A673 (cell line): ENCODE results near the gene SCN4B. TPM values are rescaled to one million over a fixed set of nuclear protein-coding genes. Genes with fewer than 3 reads are reported as not detected.

Experiments used
- BruUV-seq: library from RNA; stranded (reverse); fragments of 400-500 nt; replicated peaks from 2 replicates; lab custom pipeline; 2021; lab: Mats Ljungman, UMichigan
- CTCF ChIA-PET: fragments of 300-600 bp; sonication (Branson Sonifier 250); formaldehyde crosslinking; loops from one replicate; lab custom pipeline; 2022; ENCODE audit warnings: antibody characterized with exemption; lab: Charles Lee
- POLR2A ChIA-PET: fragments of 300-600 bp; sonication (Branson Sonifier 250); formaldehyde crosslinking; loops from one replicate; lab custom pipeline; 2022; ENCODE audit warnings: antibody characterized with exemption; ENCODE audit not compliant: low non-redundant PET; lab: Charles Lee
- DNase-seq: peaks from one replicate; pipeline ENCODE4 v3.0.0-alpha.2; 2015; ENCODE audit warnings: low spot score
- H3K27ac ChIP-seq: fragments of 200-600 bp; sonication (generic); 2 replicates; pipeline ENCODE4 v1.5.1; 2016; ENCODE audit warnings: mixed run types, low read depth, mild to moderate bottlenecking, mixed read lengths, antibody characterized with exemption, low read length; ENCODE audit not compliant: poor library complexity, severe bottlenecking
- H3K27me3 ChIP-seq: fragments of 200-600 bp; sonication (generic); replicated peaks from 2 replicates; pipeline ENCODE4 v1.6.1; 2017; ENCODE audit warnings: mixed run types, low read depth, mild to moderate bottlenecking, mixed read lengths, antibody characterized with exemption, low read length; ENCODE audit not compliant: insufficient read depth, poor library complexity
- H3K36me3 ChIP-seq: fragments of 200-600 bp; sonication (generic); 2 replicates; pipeline ENCODE4 v1.6.1; 2016; ENCODE audit warnings: mixed run types, mild to moderate bottlenecking, mixed read lengths, antibody characterized with exemption, low read length; ENCODE audit not compliant: insufficient read depth, poor library complexity, severe bottlenecking
- H3K4me1 ChIP-seq: fragments of 200-600 bp; sonication (generic); 2 replicates; pipeline ENCODE4 v1.6.1; 2017; ENCODE audit warnings: mixed run types, mild to moderate bottlenecking, mixed read lengths, antibody characterized with exemption, low read length; ENCODE audit not compliant: insufficient read depth, poor library complexity, severe bottlenecking
- H3K4me3 ChIP-seq: fragments of 200-600 bp; sonication (generic); 2 replicates; pipeline ENCODE4 v1.5.1; 2016; ENCODE audit warnings: low read depth, mixed run types, mild to moderate bottlenecking, mixed read lengths, low read length; ENCODE audit not compliant: poor library complexity, severe bottlenecking
- H3K9me3 ChIP-seq: fragments of 200-600 bp; sonication (generic); 2 replicates; pipeline ENCODE4 v1.6.1; 2016; ENCODE audit warnings: mixed run types, low read depth, mild to moderate bottlenecking, mixed read lengths, antibody characterized with exemption, low read length; ENCODE audit not compliant: poor library complexity, severe bottlenecking
- CTCF ChIP-seq: fragments of 300-800, 200-600 bp; sonication (generic); conservative IDR thresholded peaks from 2 replicates; pipeline ENCODE4 v1.5.1; 2017; ENCODE audit warnings: low read depth, mild to moderate bottlenecking, antibody characterized with exemption, low read length, moderate library complexity, mixed read lengths
- EZH2 ChIP-seq: fragments of 200-600 bp; sonication (generic); IDR thresholded peaks from 2 replicates; pipeline ENCODE4 v1.6.1; 2017; ENCODE audit warnings: borderline replicate concordance, low read depth, mild to moderate bottlenecking, mixed read lengths, antibody characterized with exemption, low read length; ENCODE audit not compliant: poor library complexity, severe bottlenecking
- intact Hi-C: fragments of 100-400 bp; cut with micrococcal nuclease; formaldehyde crosslinking; loops from one replicate; pipeline ENCODE4 v1.10.0; 2022; ENCODE audit not compliant: unreplicated experiment
- total RNA-seq: library from RNA; stranded (reverse); gene quantifications from 2 replicates; pipeline ENCODE4 v1.2.3, GENCODE V29; 2021

SCN4B gene
- total RNA-seq, 1 experiment from 2014 or later = 1.8 TPM

DNA sequence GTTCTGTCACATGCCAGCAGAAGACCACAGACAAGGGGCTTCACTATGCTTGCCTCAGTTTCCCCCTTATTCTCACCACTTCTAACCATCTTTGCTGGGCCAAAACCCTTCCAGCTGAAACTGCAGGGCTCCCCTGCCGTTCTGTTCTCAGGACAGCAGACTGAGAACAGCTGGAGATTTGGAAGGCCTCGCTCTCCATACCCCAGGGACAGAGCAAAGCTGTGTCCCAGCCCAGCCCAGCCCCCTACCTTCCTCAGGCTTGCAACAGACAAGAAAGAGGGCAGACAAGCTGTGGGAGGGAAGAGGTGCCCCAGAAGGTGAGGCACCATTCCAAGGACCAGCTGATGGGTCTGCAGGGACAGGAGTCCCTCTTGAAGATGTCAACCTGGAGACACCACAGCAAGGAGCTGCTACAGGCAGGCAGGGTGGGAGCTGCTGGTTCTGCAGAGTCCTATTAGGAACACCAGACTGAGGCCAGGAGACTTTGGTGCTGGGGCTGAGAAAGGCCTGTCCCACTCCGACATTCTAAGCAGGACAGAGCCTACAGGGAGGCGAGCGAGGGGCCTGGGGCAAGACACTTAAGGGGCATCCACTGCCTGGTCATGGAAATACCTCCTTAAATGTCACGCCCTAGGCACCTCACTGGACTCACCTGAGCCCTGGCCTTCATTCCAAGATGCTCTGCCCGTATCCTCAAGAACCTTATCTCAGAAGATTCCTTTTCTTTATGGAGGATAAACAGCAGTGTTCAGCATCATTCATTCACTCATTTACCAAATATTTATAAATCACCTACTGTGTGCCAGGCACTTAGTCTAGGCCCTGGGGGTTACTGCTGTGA is 16.9 kb upstream of the SCN4B start:
- Histone ChIP-seq H3K4me1 (no peaks in the 10 kb centered on the region), H3K27ac (no peak overlapping the region), H3K4me3 (no peak overlapping the region), H3K36me3 (no peaks in the 10 kb centered on the region), H3K27me3 (no peaks in the 10 kb centered on the region), H3K9me3 (no peaks in the 10 kb centered on the region)
- DNase-seq = no peak
- intact Hi-C loops = no loop called here
- no TSS peak for BruUV-seq
- ChIA-PET CTCF (interaction anchor here (0.6 to 0.7 kb wide), 2 partner anchors 33 to 180 kb away, joined by 3 to 10 read pairs; no protein-coding TSS in a partner anchor), POLR2A (no interaction called here)
- no peak for TF ChIP-seq CTCF
- no peak for TF ChIP-seq EZH2

DNA sequence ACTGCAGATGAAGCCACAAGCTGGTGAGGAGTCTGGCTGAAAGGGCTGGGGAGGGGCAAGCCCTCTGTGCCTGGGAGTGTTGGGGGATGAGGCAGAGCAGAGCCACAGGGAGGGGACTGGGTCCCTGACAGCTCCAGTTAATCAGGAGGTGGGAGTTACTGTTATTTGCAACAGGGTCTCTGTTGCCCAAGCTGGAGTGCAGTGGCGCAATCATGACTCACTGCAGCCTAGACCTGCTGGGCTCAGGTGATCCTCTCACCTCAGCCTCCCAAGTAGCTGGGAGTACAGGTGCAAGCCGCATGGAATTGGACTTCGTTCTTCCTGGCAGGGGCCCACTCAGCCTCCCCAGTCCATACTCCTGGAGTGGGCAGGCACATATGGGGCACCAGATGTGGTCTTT is 16.1 kb upstream of the SCN4B start:
- no TSS peak for BruUV-seq
- Histone ChIP-seq H3K36me3 (no peaks in the 10 kb centered on the region), H3K4me3 (no peak overlapping the region), H3K27me3 (no peaks in the 10 kb centered on the region), H3K27ac (no peak overlapping the region), H3K4me1 (no peaks in the 10 kb centered on the region), H3K9me3 (no peaks in the 10 kb centered on the region)
- ChIA-PET CTCF (interaction anchor here (0.6 kb wide), 1 partner anchor 33 kb away, joined by 3 read pairs; no protein-coding TSS in a partner anchor), POLR2A (no interaction called here)
- TF ChIP-seq CTCF (no peak), EZH2 (no peak)
- DNase-seq = no peak
- intact Hi-C loops = no loop called here

DNA sequence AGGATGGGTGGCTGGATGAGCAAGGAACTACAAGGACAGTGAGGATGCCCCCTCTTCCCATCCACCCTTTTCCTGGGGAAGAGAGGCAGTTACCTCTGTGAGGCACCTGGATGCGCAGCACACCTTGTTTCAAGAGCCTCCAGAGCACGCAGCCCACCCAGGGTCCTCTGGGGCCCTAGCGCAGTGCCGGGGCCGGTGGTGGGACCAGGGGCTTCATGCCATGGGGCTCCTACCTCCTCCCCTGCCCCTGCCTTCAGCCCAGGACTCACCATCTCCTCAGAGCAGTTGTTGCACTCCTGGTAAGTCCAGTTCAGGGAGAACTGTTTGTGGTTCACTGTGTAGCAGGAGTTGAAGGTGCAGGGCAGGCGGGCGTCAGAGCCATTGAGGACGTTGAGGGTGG is 15.7 kb upstream of the SCN4B start:
- TF ChIP-seq EZH2 = no peak
- TF ChIP-seq CTCF = no peak
- peaks cover 2% of the 10 kb centered on the region for H3K27me3 ChIP-seq
- BruUV-seq = no TSS peak
- no peak overlapping the region for H3K27ac ChIP-seq
- H3K4me1 ChIP-seq = no peaks in the 10 kb centered on the region
- intact Hi-C loops = no loop called here
- H3K9me3 ChIP-seq = no peaks in the 10 kb centered on the region
- ChIA-PET POLR2A (no interaction called here), CTCF (no interaction called here)
- no peak overlapping the region for H3K4me3 ChIP-seq
- DNase-seq = no peak
- no peaks in the 10 kb centered on the region for H3K36me3 ChIP-seq
